ENCODE results near the gene INTS14. TPM values are rescaled to one million over a fixed set of nuclear protein-coding genes. Genes with fewer than 3 reads are reported as not detected.
A peak's percentile ranks its signal among the peaks of the same experiment; 100 is the strongest.

INTS14 gene
- total and polyA plus RNA-seq, 2 of the 8 experiments (the other 6 are each of a cell fraction or from before 2014, with no cell fraction given): 33.1 to 33.7 TPM

GRCh38 chr15:65619626-65620290 is 8.8 kb upstream of the INTS14 start:
- Histone ChIP-seq H3K27me3 (replicated peaks in 1 of 4; ENCODE audit: control insufficient read depth in 3 of 4, extremely low read depth in 1 of 4, insufficient read depth in 3 of 4, low read length in 3 of 4) (no peaks in the 10 kb centered on the region), H3K56ac (replicated peaks; ENCODE audit: insufficient read length, low read depth, low read length) (no peak overlapping the region), H2BK12ac (ENCODE audit: low read depth, low read length) (peak overlapping the region; percentile 81; the same call in 1 of the 2 replicates), H3K9ac (replicated peaks in 1 of 4; ENCODE audit: extremely low read depth in 1 of 4, low read depth in 3 of 4, low read length in 3 of 4) (no peak overlapping the region), H2BK120ac (replicated peaks; ENCODE audit: low read depth, low read length) (no peak overlapping the region), H3K27ac (ENCODE audit: low read depth, low read length) (no peak overlapping the region), H3K79me2 (ENCODE audit: control insufficient read depth in 1 of 2, insufficient read depth in 2 of 2, low read length in 2 of 2) (no peaks in the 10 kb centered on the region), H4K8ac (ENCODE audit: extremely low read depth, insufficient read depth, low read length) (no peak overlapping the region), H4K20me1 (replicated peaks in 1 of 2; ENCODE audit: control insufficient read depth in 1 of 2, insufficient read depth in 2 of 2, low read length in 2 of 2) (no peaks in the 10 kb centered on the region), H3K4ac (replicated peaks; ENCODE audit: insufficient read length, low read depth, low read length) (no peak overlapping the region), H2BK20ac (ENCODE audit: low read length) (no peak overlapping the region), H3K23me2 (ENCODE audit: low read depth, low read length) (no peaks in the 10 kb centered on the region), H3K14ac (ENCODE audit: insufficient read length) (no peak overlapping the region), H4K91ac (replicated peaks; ENCODE audit: insufficient read length, low read length) (no peak overlapping the region), H2BK15ac (ENCODE audit: low read length) (no peak overlapping the region), H2AFZ (ENCODE audit: low read length) (no peak overlapping the region), H3K36me3 (ENCODE audit: control insufficient read depth in 2 of 4, insufficient read depth in 4 of 4, low read length in 3 of 4) (no peaks in the 10 kb centered on the region), H2AK5ac (ENCODE audit: low read depth, low read length) (no peak overlapping the region), H3K18ac (ENCODE audit: extremely low read depth, low read length) (no peak overlapping the region), H3K4me3 (ENCODE audit: extremely low read depth in 1 of 4, insufficient read depth in 2 of 4, low read depth in 3 of 4, low read length in 4 of 4) (no peak overlapping the region), H4K5ac (ENCODE audit: insufficient read length, low read depth, low read length) (no peak overlapping the region), H3K9me3 (ENCODE audit: insufficient read depth in 2 of 2, low read depth in 1 of 2, low read length in 1 of 2) (no peaks in the 10 kb centered on the region), H3K23ac (ENCODE audit: insufficient read length) (no peak overlapping the region), H3K4me1 (replicated peaks in 1 of 4; ENCODE audit: control insufficient read depth in 3 of 4, insufficient read depth in 4 of 4, low read length in 3 of 4) (peaks cover 0 to 4% (median 2%) of the 10 kb centered on the region in 4 experiments; a peak in 3 of 7 replicates), H3K4me2 (ENCODE audit: insufficient read depth in 1 of 2, low read depth in 2 of 2, low read length in 2 of 2) (no peak overlapping the region), H3K79me1 (ENCODE audit: low read depth, low read length) (no peaks in the 10 kb centered on the region), H2BK5ac (ENCODE audit: low read depth, low read length) (no peak overlapping the region)
- WGBS, 2 experiments (ENCODE audit: extremely low coverage in 1 of 2, insufficient coverage in 1 of 2, insufficient read length in 1 of 2, insufficient replicate concordance in 2 of 2, low coverage in 1 of 2, low lambda C conversion rate in 2 of 2, missing lambda C conversion rate in 1 of 2): 82% methylated on average over 5 of the region's 5 CpGs; no CpG with 5 or more reads in 1 of the 2 experiments
- TF ChIP-seq KDM4A (IDR thresholded peaks at IDR 0.05; ENCODE audit: low read depth, low read length, severe bottlenecking) (no peak), EGR1 (IDR thresholded peaks at IDR 0.05; ENCODE audit: borderline replicate concordance, low read depth, low read length) (no peak), SRF (IDR thresholded peaks at IDR 0.05; ENCODE audit: low read depth, low read length) (no peak), MAX (IDR thresholded peaks at IDR 0.05) (no peak), ATF2 (IDR thresholded peaks at IDR 0.05; ENCODE audit: low read length) (no peak), TAF1 (IDR thresholded peaks at IDR 0.05; ENCODE audit: low read depth, low read length) (no peak)
- FAIRE-seq: no peak
- ChIA-PET POLR2A (ENCODE audit: partially characterized antibody) (interaction anchor here (1.6 kb wide), 1 partner anchor 9 kb away, joined by 9 read pairs; the partner anchor contains the start of gene INTS14), CTCF (ENCODE audit: partially characterized antibody) (interaction anchor here (0.7 to 1.3 kb wide), 4 partner anchors 8 to 17 kb away, joined by 3 to 4 read pairs (median 3); partner anchors contain the start of gene INTS14)
- no peak for DNase-seq (ENCODE audit: low read depth in 1 of 2, low spot score in 2 of 2)
